Caco-2 (cell line): ENCODE results near the gene XKR7. TPM values are rescaled to one million over a fixed set of nuclear protein-coding genes. Genes with fewer than 3 reads are reported as not detected.

Experiments
- BruUV-seq: library from RNA; stranded (reverse); fragments of 400-500 nt; replicated peaks from 2 replicates; lab custom pipeline; 2021; lab: Mats Ljungman, UMichigan
- CTCF ChIA-PET: fragments of 300-600 bp; sonication (Branson Sonifier 250); formaldehyde crosslinking; loops from one replicate; lab custom pipeline; 2022; ENCODE audit warnings: antibody characterized with exemption; lab: Charles Lee
- POLR2A ChIA-PET: fragments of 300-600 bp; sonication (Branson Sonifier 250); formaldehyde crosslinking; loops from one replicate; lab custom pipeline; 2022; ENCODE audit warnings: antibody characterized with exemption; lab: Charles Lee
- DNase-seq, 2 experiments: peaks; one replicate each; pipeline versions ENCODE4 v3.0.0 to v3.0.0-alpha.2; 2020 to 2022
- H3K27me3 ChIP-seq: replicated peaks from 2 replicates; pipeline ENCODE4 v1.6.0; 2011; ENCODE audit warnings: low read length; ENCODE audit not compliant: control insufficient read depth, insufficient read depth
- H3K36me3 ChIP-seq: 2 replicates; pipeline ENCODE4 v1.5.1; 2011; ENCODE audit warnings: low read length; ENCODE audit not compliant: control insufficient read depth, insufficient read depth
- H3K4me1 ChIP-seq: fragments of 250-450 bp; sonication (Bioruptor Pico); 2 replicates; pipeline ENCODE4 v1.5.1; 2020; ENCODE audit warnings: mild to moderate bottlenecking
- H3K4me3 ChIP-seq: 2 replicates; pipeline ENCODE4 v1.5.1; 2011; ENCODE audit warnings: low read depth, mild to moderate bottlenecking, control low read depth, low read length
- H3K9me3 ChIP-seq: fragments of 250-450 bp; sonication (Bioruptor Pico); 2 replicates; pipeline ENCODE4 v1.5.1; 2020; ENCODE audit warnings: mild to moderate bottlenecking, moderate library complexity
- H3K27ac Mint-ChIP-seq: one replicate; pipeline ENCODE4 v1.8.0; 2022; ENCODE audit warnings: mixed read lengths; ENCODE audit not compliant: unreplicated experiment
- H3K27me3 Mint-ChIP-seq: one replicate; pipeline ENCODE4 v1.8.0; 2022; ENCODE audit warnings: mixed read lengths; ENCODE audit not compliant: insufficient read depth, unreplicated experiment
- H3K36me3 Mint-ChIP-seq: one replicate; pipeline ENCODE4 v1.8.0; 2022; ENCODE audit warnings: mild to moderate bottlenecking, mixed read lengths; ENCODE audit not compliant: insufficient read depth, unreplicated experiment
- H3K4me1 Mint-ChIP-seq: one replicate; pipeline ENCODE4 v1.8.0; 2022; ENCODE audit warnings: low read depth, mixed read lengths; ENCODE audit not compliant: unreplicated experiment
- H3K4me3 Mint-ChIP-seq: one replicate; pipeline ENCODE4 v1.8.0; 2022; ENCODE audit warnings: mild to moderate bottlenecking, moderate library complexity, mixed read lengths; ENCODE audit not compliant: unreplicated experiment
- H3K9me3 Mint-ChIP-seq: one replicate; pipeline ENCODE4 v1.8.0; 2022; ENCODE audit warnings: mixed read lengths; ENCODE audit not compliant: unreplicated experiment
- CTCF ChIP-seq, 2 experiments: fragments of 200-600 bp in 1 of 2; IDR thresholded peaks; 1 replicate in 1 of 2; 2 replicates in 1 of 2; pipeline versions ENCODE4 v1.5.1 to v1.8.0; 2011 to 2022; ENCODE audit warnings: antibody characterized with exemption in 1 of 2, control low read depth in 1 of 2, inconsistent platforms in 1 of 2, low read depth in 1 of 2, low read length in 1 of 2, mild to moderate bottlenecking in 1 of 2, moderate library complexity in 1 of 2; ENCODE audit not compliant: insufficient read depth in 1 of 2, severe bottlenecking in 1 of 2, unreplicated experiment in 1 of 2
- intact Hi-C: fragments of 100-400 bp; cut with micrococcal nuclease; formaldehyde crosslinking; loops from one replicate; pipeline ENCODE4 v1.10.0; 2022; ENCODE audit not compliant: unreplicated experiment
- total RNA-seq: library from RNA; stranded (reverse); gene quantifications from 2 replicates; pipeline ENCODE4 v1.2.3, GENCODE V29; 2022

XKR7 gene
- total RNA-seq, 1 experiment from 2014 or later, result not detected

- no peaks in the 10 kb centered on the region for H3K4me1 ChIP-seq
- Mint-ChIP-seq H3K27me3 (no peaks in the 10 kb centered on the region), H3K4me1 (no peaks in the 10 kb centered on the region), H3K27ac (no peak overlapping the region), H3K9me3 (no peaks in the 10 kb centered on the region), H3K4me3 (no peak overlapping the region), H3K36me3 (peaks cover 30% of the 10 kb centered on the region)
- TF ChIP-seq CTCF (IDR thresholded peaks at IDR 0.05; ENCODE audit: insufficient read depth in 1 of 2, low read depth in 1 of 2, low read length in 1 of 2, severe bottlenecking in 1 of 2, unreplicated experiment in 1 of 2), result no peak
- BruUV-seq, result no TSS peak
- H3K27me3 ChIP-seq, result no peaks in the 10 kb centered on the region
- no peak overlapping the region for H3K4me3 ChIP-seq
- CTCF ChIA-PET, result interaction anchor here (1.0 to 1.9 kb wide), 2 partner anchors 9 to 90 kb away, joined by 3 to 10 read pairs; partner anchors contain the start of gene PDRG1
- intact Hi-C loops, result no loop called here
- H3K36me3 ChIP-seq, result peaks cover 4% of the 10 kb centered on the region
- no peak for DNase-seq
- POLR2A ChIA-PET, result interaction anchor here (1.0 to 1.1 kb wide), 2 partner anchors 14 to 48 kb away, joined by 3 to 4 read pairs; no protein-coding TSS in a partner anchor
- no peaks in the 10 kb centered on the region for H3K9me3 ChIP-seq
Observed at GRCh38 chr20:31943052-31943471, 24.9 kb upstream of the XKR7 start.

GRCh38 chr20:31945319-31945718, 22.6 kb upstream of the XKR7 start:
- intact Hi-C loops, result no loop called here
- BruUV-seq, result TSS peak; percentile 8
- H3K9me3 Mint-ChIP-seq, result no peaks in the 10 kb centered on the region

GRCh38 chr20:31945785-31946184, 22.2 kb upstream of the XKR7 start:
- H3K4me1 Mint-ChIP-seq, result peaks cover 3% of the 10 kb centered on the region
- intact Hi-C loops, result no loop called here
- peaks cover 10% of the 10 kb centered on the region for H3K36me3 ChIP-seq
- no peaks in the 10 kb centered on the region for H3K27me3 Mint-ChIP-seq
- H3K27ac Mint-ChIP-seq, result no peak overlapping the region
- no peaks in the 10 kb centered on the region for H3K9me3 Mint-ChIP-seq
- H3K4me3 ChIP-seq, result no peak overlapping the region
- no TSS peak for BruUV-seq
- peaks cover 4% of the 10 kb centered on the region; the same call in 1 of the 2 replicates for H3K4me1 ChIP-seq
- peaks cover 58% of the 10 kb centered on the region for H3K36me3 Mint-ChIP-seq
- POLR2A ChIA-PET, result no interaction called here
- H3K27me3 ChIP-seq, result no peaks in the 10 kb centered on the region
- no peak overlapping the region for H3K4me3 Mint-ChIP-seq
- TF ChIP-seq CTCF (IDR thresholded peaks at IDR 0.05; ENCODE audit: insufficient read depth in 1 of 2, low read depth in 1 of 2, low read length in 1 of 2, severe bottlenecking in 1 of 2, unreplicated experiment in 1 of 2), result no peak
- CTCF ChIA-PET, result no interaction called here
- DNase-seq, result no peak
- H3K9me3 ChIP-seq, result no peaks in the 10 kb centered on the region

More at GRCh38 chr20:31945319-31945718, 22.6 kb upstream of the XKR7 start:
- no peak overlapping the region for H3K4me3 Mint-ChIP-seq
- H3K4me3 ChIP-seq, result no peak overlapping the region
- H3K36me3 ChIP-seq, result peaks cover 10% of the 10 kb centered on the region
- H3K27ac Mint-ChIP-seq, result no peak overlapping the region
- no peak for DNase-seq
- H3K9me3 ChIP-seq, result no peaks in the 10 kb centered on the region
- CTCF ChIA-PET, result interaction anchor here (0.6 kb wide), 1 partner anchor 92 kb away, joined by 4 read pairs; no protein-coding TSS in a partner anchor
- H3K4me1 ChIP-seq, result no peaks in the 10 kb centered on the region
- H3K27me3 Mint-ChIP-seq, result no peaks in the 10 kb centered on the region
- POLR2A ChIA-PET, result no interaction called here
- no peak for TF ChIP-seq CTCF (IDR thresholded peaks at IDR 0.05; ENCODE audit: insufficient read depth in 1 of 2, low read depth in 1 of 2, low read length in 1 of 2, severe bottlenecking in 1 of 2, unreplicated experiment in 1 of 2)
- no peaks in the 10 kb centered on the region for H3K27me3 ChIP-seq
- H3K4me1 Mint-ChIP-seq, result no peaks in the 10 kb centered on the region
- H3K36me3 Mint-ChIP-seq, result peaks cover 53% of the 10 kb centered on the region
